Measurements from ENCODE around the gene SCN8A.

DNA sequence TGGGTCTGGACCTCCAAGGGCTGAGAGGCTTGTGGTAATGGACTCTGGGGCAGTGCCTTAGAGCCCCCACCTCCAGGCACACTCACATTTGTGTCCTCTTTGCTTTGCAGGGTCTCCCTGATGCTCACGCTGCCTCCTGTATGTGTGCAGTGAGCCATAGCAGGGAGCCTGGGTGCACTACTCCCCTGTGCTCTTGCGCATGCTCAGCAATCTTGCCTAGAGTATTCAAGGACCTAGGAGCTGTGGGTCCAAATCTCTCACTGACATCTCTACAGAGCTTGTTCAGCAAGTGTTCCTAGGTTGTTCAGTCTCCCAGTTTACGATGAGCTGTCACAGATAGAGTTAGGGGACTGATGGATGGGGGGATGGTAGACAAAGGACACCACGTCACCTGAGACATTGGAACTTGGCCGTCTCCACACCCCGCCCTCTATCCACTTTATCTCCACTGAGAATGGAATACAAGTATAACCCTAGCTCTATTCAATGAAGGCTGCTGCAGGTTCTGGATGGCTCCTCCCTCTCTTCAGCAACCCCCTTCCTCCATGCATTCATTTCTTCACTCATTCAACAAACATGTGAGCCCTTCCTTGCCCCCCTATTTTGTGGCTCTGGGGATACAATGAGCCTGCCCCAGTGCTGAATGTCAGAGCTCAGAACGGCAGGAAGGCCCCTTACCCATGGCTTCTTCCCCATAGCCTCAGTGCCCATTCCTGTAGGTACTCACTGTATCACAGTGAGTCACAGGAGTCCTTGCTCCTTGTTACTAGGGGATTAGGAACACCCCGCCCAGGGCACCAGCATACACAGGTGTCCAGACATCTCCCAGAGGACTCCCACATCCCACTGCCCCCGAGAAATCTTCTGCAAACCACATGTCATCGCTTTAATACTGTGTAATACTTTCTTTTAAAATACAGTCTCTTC lies 226.3 kb downstream of the SCN8A start:
- TF ChIP-seq, protein P1, sequence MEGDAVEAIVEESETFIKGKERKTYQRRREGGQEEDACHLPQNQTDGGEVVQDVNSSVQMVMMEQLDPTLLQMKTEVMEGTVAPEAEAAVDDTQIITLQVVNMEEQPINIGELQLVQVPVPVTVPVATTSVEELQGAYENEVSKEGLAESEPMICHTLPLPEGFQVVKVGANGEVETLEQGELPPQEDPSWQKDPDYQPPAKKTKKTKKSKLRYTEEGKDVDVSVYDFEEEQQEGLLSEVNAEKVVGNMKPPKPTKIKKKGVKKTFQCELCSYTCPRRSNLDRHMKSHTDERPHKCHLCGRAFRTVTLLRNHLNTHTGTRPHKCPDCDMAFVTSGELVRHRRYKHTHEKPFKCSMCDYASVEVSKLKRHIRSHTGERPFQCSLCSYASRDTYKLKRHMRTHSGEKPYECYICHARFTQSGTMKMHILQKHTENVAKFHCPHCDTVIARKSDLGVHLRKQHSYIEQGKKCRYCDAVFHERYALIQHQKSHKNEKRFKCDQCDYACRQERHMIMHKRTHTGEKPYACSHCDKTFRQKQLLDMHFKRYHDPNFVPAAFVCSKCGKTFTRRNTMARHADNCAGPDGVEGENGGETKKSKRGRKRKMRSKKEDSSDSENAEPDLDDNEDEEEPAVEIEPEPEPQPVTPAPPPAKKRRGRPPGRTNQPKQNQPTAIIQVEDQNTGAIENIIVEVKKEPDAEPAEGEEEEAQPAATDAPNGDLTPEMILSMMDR (IDR thresholded peaks at IDR 0.05), result no peak
- TF ChIP-seq POLR2AphosphoS5 (IDR thresholded peaks at IDR 0.05), result no peak

Measured in prostate gland (tissue), 2 donors.